HG03571 (cell line): ENCODE data around the gene SLC9A1.

Source experiments
- ATAC-seq: cut with Tn5 transposase; IDR thresholded peaks from one replicate; pipeline ENCODE4 v1.9.1; 2021; ENCODE audit not compliant: unreplicated experiment

SLC9A1 gene

GRCh38 chr1:27152004-27152828, 2.7 kb downstream of the SLC9A1 start:
- no peak for ATAC-seq

DNA sequence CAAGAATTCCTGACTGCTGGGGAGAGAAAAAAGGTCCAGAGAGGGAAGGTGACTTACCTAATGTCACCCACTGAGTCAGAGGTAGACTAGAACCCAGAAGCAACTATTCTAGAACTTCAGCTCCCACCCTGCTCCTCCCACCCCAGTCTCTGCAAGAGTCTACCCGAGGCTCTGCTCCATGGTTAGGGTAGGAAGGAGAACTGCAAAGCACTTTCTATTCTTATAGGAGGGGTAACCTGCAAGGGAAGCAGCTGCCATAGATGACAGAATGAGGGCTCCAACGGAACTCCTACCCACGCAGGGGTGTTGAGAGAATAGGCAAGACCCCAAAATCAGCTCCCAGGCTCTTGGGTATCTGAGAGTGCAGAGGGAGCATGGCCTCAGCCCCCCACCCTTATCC, 4.3 kb downstream of the SLC9A1 start:
- ATAC-seq, result no peak

DNA sequence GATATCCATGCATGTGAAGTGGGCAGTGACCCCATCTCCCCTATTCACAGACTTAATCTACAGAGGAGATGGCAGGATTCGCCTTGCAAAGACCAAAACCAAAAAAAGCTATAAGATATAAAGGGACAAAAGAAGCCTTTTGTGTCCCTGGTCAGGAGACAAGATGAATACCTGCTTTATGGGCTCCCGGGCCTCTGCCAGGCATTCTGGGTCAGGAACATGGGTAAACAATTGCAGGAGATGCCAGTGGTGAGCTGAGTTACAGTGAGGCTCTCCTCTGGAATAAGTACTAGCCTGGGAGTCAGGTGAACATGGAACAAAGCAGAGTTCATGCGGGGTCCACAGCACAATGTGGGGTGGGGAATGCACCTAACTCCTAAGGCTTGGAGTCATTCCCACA, 4.7 kb downstream of the SLC9A1 start:
- ATAC-seq, result no peak

DNA sequence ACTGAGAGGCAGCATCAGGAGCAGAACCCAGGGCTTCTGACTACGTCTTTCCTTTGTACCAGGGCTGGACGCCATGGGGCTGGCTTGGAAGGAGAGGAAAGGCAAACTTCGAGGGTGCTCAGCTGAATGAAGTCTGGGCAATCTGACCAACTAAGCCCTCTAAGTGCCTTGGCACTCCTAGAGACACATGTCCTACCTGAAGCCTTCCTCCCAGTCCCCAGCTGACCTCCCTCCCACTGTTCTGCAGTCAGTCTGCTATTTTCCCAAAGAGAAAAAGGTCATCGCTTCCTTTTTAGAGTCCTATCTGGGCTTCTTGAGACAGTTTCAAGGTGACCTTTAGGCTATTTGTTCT, 5.2 kb downstream of the SLC9A1 start:
- no peak for ATAC-seq

DNA sequence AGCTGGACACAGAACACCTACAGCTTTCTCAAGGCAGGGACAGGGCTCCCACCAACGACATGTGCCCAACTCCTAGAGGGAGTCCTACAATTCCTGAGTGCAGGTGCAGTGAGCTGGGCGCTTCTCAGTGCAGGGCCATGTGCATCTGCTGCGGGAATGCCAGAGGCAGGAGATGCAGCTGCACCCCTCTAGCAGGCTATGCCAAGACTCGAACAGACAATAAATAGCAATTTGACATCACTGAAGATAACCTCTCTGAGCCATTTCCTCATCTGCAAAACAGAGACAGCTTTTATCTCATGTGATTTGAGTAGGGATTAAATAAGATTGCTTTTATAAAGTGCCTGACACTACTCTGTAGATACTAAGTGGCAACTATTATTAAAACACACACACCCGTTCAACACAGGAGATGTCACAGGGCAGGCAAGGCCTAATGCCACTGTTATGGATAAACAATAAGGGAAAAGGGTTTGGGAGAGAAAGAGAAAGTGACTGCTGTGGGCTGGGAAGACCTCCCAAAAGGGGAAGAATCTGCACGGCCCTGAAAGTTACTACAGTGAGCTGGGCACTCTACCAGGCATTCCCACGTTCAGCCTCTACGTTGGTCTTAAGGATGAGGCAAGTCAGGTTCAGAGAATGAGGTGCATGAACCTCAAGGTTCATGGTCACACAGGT, 5.7 kb downstream of the SLC9A1 start:
- ATAC-seq, result no peak

- no peak for ATAC-seq
These were observed 6.3 kb downstream of the SLC9A1 start for GRCh38 chr1:27148591-27148990.

DNA sequence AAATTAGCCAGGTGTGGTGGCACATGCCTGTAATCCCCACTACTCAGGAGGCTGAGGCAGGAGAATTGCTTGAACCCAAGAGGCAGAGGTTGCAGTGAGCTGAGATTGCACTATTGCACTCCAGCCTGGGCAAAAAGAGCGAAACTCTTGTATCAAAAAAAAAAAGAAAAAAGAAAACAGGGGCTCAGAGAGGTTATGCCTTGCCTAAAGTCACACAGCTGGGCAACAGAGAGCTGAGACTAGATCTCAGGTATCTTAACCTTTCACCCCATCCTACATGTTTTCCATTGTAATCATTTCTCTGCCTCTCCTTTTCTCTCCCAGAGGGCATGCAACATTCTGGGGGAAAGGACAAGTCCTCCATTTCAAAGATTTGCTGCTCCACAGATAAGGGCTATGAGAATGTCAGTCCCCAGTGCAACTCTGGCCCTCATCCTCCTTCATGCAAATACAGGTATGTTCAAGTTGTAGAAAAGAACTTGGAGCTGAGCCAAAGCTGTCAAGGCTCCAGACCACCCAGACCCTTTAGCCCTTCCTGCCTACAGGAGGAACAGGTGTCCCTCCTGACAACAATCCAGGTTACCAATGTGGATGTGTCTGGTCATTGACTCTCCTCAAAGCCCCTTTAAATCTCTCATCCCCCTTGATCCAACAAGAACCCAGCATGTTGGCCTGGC, 6.9 kb downstream of the SLC9A1 start:
- ATAC-seq, result no peak

DNA sequence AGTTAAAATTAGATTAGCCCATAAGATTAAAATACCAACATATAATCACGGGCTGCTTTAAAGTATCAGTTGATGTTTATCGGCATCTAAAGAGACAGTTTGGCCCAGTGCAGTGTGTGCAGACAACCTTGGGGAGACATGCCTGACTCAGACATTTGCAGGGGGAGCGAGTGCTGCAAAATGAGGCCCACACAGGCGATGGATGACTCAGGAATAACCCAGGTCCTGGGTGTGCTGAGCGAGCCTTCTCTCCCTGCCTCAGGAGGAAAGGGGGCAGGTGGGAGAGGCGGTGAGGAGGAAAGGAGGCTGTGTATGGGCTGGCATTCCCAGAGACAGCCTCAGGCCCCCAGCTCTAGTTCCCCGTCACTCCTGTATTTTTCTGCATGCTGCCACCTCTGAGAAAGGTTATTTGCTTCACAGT, 9.0 kb downstream of the SLC9A1 start:
- no peak for ATAC-seq

DNA sequence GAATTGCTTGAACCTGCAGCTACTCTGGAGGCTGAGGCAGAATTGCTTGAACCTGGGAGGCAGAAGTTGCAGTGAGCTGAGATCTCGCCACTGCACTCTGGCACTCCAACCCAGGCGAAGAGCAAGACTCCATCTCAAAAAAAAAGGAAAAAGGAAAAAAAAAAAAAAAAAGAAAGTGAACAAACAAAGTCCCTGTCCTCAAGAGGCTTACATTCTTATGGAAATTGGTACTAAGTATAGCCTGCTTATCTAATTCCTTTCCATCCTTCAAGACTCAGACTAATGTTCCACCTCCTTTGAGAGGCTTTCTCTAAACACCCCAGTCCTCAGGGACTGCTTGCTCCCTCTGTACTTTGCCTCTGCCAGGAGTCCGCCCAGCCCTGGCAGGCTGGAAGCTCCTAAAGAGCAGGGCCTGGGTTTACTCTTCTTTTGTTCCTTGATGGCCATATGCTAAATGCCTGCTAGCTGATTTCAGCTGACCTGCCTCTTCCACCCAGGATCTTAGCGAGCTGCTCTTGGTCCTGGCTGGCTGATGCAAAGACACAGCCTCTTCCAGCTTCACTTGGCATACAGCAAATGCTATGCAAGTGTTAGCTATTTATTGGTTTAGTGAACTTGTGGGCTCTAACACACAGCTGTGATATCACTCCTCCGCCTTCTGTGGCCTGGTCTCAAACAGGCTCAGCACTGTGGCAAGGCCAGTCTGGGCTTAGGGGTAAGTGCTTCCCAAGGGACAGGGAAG, 9.8 kb downstream of the SLC9A1 start:
- ATAC-seq, result no peak

- ATAC-seq, result no peak
These were observed 10.7 kb downstream of the SLC9A1 start for GRCh38 chr1:27144049-27144748.

- ATAC-seq, result no peak
These were observed 11.5 kb downstream of the SLC9A1 start for GRCh38 chr1:27143401-27143800.

DNA sequence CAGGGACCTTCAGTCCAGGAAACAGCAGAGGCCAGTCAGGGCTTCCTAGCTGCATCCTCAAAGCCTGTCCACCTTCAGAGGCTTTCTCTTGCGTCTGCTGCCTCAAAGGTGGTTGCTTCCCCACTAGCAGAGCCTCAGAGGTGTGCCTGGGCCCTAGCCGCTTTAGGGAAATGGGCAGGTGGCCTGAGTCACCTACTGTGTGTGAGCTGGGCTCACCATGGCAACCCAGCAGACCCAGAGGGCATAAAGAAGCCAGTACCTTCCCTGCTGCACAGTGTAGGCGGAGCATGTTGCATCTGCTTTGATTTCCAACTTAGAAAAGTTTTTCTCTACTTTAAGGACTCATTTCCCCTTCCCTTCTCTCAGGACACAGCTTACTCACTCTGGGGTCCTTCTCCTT, 12.5 kb downstream of the SLC9A1 start:
- ATAC-seq, result no peak

GRCh38 chr1:27141266-27142003, 13.5 kb downstream of the SLC9A1 start:
- no peak for ATAC-seq

DNA sequence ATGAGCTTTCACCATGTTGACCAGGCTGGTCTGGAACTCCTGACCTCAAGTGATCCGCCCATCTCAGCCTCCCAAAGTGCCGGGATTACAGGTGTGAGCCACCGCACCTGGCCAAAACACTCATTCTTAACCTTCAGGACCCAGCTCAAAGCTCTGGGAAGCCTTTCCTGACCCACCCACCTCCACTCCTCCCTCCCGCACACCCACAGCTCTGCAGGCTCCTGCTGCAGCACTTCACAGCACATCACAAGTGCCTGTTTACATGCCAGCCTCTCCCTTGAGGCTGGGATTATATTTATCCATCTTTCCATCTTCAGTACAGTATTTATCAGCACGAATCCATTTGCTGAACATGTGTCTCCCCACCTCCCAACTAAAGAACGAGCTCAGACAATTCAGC, 14.9 kb downstream of the SLC9A1 start:
- ATAC-seq, result no peak

- no peak for ATAC-seq
These were observed 16.0 kb downstream of the SLC9A1 start for GRCh38 chr1:27138927-27139326.

- no peak for ATAC-seq
These were observed 16.6 kb downstream of the SLC9A1 start for GRCh38 chr1:27138368-27138767.

DNA sequence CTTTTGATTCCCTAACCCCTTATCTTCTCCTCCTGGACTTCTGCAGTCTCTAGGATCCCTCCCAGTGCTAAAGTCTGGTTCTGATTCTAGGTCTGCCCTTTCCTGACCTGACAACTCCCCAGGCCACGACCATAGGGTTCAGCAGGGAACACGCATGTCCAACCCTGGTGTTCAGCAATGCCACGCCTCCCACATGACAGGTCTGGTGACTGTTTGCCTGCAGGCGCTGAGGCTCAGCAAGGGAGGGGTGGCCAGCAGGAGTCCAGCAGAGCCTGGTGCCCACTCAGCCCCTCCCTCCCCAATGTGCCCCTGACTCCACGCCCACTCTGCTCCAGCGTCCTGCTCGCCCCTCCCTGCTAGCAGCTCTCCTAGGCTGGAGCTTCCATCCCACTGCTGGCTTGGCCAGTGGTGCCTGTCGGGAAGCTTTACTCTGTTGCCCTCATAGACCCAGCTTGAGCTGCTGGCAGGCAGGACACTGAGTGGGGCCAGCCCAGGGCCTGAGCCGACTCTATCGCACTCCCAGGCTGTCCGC, 17.3 kb downstream of the SLC9A1 start:
- ATAC-seq, result no peak

GRCh38 chr1:27136998-27137542, 17.9 kb downstream of the SLC9A1 start:
- ATAC-seq, result no peak

DNA sequence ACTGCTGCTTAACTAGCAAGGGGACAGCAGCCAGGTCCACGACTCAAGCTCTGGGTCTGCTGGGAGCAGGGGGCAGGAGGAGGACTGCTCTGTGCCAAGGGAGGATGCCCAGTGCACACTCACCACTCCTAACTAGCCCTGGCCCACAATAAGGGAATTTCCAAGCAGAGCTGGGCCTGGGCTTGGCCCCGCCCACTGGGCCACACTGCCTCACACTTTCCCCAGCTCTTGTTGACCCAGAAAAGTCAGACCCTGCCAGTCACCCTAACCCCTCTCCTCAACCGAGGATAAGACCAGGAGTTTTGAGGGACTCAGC, 18.7 kb downstream of the SLC9A1 start:
- ATAC-seq, result no peak
